ENCODE data around the gene WDR36.

DNA sequence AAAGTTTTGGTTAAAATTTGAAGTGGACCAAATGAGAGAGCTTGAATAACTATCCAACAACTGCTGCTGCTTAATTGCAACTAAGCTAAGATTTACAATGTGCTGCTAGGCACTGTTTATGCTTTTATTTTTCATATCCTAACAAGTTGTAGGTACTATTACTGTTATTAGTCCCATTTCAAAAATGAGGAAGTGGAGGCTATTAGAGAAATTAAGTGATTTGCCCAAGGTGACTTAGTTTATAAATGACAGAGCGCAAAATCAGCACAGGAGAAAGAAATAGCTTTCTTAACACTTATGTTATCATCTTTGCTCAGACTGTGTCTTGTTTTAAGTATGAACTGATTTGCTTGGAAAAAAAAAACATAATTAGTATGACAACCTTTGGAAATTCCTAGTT is 23.1 kb downstream of the WDR36 start:
- no peak for TF ChIP-seq EZH2phosphoT487 (IDR thresholded peaks at IDR 0.05; ENCODE audit: insufficient read depth, low read depth)
- no peak for TF ChIP-seq EZH2 (IDR thresholded peaks at IDR 0.05; ENCODE audit: insufficient read depth, poor library complexity, severe bottlenecking)
